ENCODE data around the gene ADAMTSL2.

The ADAMTSL2 gene

DNA sequence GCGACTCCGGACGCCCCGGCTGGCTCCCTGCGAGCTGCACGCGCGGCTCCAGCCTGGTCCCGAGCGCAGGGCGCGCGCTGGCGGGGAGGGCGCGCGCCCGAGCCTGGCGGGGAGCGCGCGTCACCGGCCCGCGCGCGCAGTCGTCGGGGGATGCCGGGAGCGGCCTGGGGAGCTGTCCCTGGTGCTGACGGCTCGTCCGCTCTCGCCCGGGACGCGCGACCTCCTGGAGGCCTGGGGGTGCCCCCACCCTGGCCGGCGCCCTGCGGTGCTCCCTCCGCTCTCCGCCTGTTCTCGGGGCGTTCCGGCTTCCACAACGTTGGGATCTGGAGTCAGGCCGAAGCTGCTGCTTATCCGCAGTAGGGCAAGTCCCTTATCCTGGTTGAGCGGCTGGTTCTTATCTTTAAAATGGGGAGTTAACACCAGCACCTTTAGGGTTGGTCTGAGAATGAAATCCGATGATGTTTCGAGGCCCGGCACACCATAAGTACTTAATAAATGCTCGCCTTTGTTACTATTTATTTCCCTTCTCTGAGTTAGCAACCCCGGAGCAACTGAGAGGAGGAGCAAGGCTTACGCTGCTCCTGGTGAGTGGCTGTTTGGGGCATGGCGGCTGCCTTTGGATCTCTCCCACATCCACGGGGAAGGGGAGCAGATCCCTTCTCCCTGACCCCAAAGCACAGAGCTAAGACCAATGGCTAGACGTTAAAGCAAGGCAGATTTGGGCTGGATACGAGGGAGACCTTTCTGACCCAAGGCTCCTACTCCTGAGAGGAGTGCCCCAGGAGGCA lies 75.0 kb downstream of the ADAMTSL2 start, which contains the start of gene FAM163B:
FAM163B (minus strand) TSS at position 79 of the 788 bp plus-strand sequence. CDS start 29,166 bp downstream, outside the sequence.
- DNase-seq = peak; percentile 53 to 78

GRCh38 chr9:133610845-133611244 lies 76.3 kb downstream of the ADAMTSL2 start:
- DNase-seq = peak; percentile 82 to 91

- DNase-seq = no peak
Observed at GRCh38 chr9:133612051-133612450, 77.5 kb downstream of the ADAMTSL2 start.

- no peak for DNase-seq
Observed at GRCh38 chr9:133612816-133613215, 78.3 kb downstream of the ADAMTSL2 start.

- no peak for DNase-seq
Observed at GRCh38 chr9:133613432-133613831, 78.9 kb downstream of the ADAMTSL2 start.

DNA sequence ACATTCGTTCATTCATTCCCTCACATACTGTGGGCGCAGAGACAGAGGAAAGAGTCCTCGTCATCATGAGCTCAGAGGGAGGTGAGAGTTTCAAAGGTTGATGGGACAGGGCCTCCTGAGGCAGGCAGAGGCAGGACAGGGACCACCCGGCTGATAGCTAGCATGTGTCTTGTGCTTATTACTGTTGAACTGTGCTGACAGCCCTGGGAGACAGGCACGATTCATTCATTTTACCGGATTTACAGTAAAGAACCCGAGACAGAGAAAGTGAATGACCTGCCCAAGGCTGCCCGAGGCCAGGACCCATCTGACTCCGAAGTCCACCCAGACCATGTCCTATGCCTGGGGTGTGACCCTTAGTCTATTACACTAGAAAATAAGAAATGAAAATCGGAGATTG lies 79.6 kb downstream of the ADAMTSL2 start:
- no peak for DNase-seq

- no peak for DNase-seq
Observed at GRCh38 chr9:133614678-133615077, 80.2 kb downstream of the ADAMTSL2 start.

DNA sequence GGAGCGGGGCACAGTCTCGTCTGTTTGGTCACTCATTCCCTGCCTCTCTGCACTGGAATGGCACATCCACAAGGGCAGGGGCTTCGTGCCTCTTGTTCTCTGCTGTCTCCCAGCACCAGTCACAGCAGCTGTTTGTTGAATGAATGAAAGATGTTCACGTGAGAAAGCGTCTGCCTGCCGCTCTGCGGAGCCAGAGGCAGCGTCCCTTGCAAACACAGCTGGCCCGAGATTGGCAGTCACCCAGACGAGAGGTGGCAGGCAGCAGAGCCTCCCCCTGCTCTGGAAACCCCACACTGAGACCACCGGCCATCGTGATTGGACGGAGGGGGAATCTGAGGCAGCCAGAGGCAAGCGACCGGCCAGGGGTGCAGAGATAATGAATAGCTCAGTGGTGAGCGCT lies 80.7 kb downstream of the ADAMTSL2 start:
- no peak for DNase-seq

GRCh38 chr9:133615606-133616188 lies 81.2 kb downstream of the ADAMTSL2 start:
- DNase-seq = no peak

GRCh38 chr9:133616643-133617405 lies 82.3 kb downstream of the ADAMTSL2 start:
- no peak for DNase-seq

GRCh38 chr9:133618726-133619125 lies 84.2 kb downstream of the ADAMTSL2 start:
- DNase-seq = no peak

DNA sequence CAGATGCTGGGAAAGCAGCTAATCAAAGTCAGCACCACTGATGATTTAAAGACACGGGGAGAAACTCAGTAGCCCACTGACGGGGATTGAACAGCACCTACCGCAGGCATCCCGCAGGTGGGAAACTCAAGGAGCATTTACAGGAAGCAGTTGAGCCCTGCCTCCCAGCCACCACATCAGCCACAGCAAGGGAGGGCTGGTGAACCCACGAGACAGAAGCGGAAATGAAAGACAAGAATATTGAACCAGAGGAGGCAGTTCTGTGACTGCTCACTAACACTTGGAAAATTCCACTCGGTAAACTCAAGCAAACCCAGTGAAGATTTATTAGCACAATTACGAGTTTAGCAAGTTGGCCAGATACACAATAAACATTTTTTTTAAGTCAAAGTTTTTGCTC lies 85.3 kb downstream of the ADAMTSL2 start:
- no peak for DNase-seq

- no peak for DNase-seq
Observed at GRCh38 chr9:133621725-133622267, 87.3 kb downstream of the ADAMTSL2 start.

DNA sequence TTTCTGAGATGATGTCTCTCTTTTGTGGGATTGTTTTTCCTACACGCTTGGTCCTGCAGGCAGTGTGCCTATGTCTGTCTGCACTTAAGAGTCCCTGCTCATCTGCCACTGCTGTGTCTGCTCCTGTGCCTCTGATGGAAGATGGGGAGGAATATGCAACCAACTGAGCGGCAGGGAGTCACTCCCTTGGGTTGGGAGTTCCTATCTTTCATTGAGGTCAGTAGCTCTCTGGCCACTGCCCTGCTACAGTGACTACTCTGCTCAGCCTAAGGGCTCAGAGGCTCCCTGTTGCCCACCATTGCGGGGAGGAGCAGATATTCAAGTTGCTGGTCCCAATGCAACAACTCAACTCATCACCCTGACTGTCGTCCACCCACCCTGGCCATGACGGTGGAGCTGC lies 88.1 kb downstream of the ADAMTSL2 start:
- no peak for DNase-seq

Measured in NCI-H524 (cell line).